Trophoblast cell (in vitro differentiated cells and primary cell): ENCODE data around the gene ARMH2. TPM values are rescaled to one million over a fixed set of nuclear protein-coding genes. Genes with fewer than 3 reads are reported as not detected.
A peak's percentile ranks its signal among the peaks of the same experiment; 100 is the strongest.

Experiments
- DNase-seq, 2 donors: peaks; one replicate each; pipeline ENCODE4 v3.0.0-alpha.2; 2016
- H2AFZ ChIP-seq: 2 replicates; pipeline ENCODE4 v1.6.1; 2013; ENCODE audit warnings: low read length, moderate library complexity, mild to moderate bottlenecking; ENCODE audit not compliant: insufficient read depth, poor library complexity
- H2AK5ac ChIP-seq: 2 replicates; pipeline ENCODE4 v1.6.1; 2013; ENCODE audit warnings: mild to moderate bottlenecking, low read length
- H2BK120ac ChIP-seq: 2 replicates; pipeline ENCODE4 v1.6.1; 2013; ENCODE audit warnings: low read length, mild to moderate bottlenecking, moderate library complexity; ENCODE audit not compliant: insufficient read depth, poor library complexity
- H2BK12ac ChIP-seq: 2 replicates; pipeline ENCODE4 v1.6.1; 2013; ENCODE audit warnings: mild to moderate bottlenecking, low read length, moderate library complexity
- H2BK5ac ChIP-seq: 2 replicates; pipeline ENCODE4 v1.6.1; 2013; ENCODE audit warnings: low read length, low read depth, moderate library complexity, mild to moderate bottlenecking; ENCODE audit not compliant: poor library complexity
- H3K14ac ChIP-seq: 2 replicates; pipeline ENCODE4 v1.6.1; 2013; ENCODE audit warnings: mild to moderate bottlenecking, low read length
- H3K18ac ChIP-seq: 2 replicates; pipeline ENCODE4 v1.6.1; 2013; ENCODE audit warnings: mild to moderate bottlenecking, low read length
- H3K23ac ChIP-seq: 2 replicates; pipeline ENCODE4 v1.6.1; 2013; ENCODE audit warnings: low read length
- H3K27ac ChIP-seq: 2 replicates; pipeline ENCODE4 v1.5.1; 2013; ENCODE audit warnings: low read depth, mild to moderate bottlenecking, inconsistent platforms, low read length, moderate library complexity
- H3K27me3 ChIP-seq: 2 replicates; pipeline ENCODE4 v1.6.1; 2013; ENCODE audit warnings: inconsistent platforms, mild to moderate bottlenecking, low read length, moderate library complexity; ENCODE audit not compliant: insufficient read depth
- H3K36me3 ChIP-seq, 2 experiments: 1 replicate in 1 of 2; 2 replicates in 1 of 2; pipeline ENCODE4 v1.6.1; 2013; ENCODE audit warnings: low read length in 2 of 2, mild to moderate bottlenecking in 2 of 2, moderate library complexity in 1 of 2; ENCODE audit not compliant: insufficient read depth in 2 of 2, control insufficient read depth in 1 of 2
- H3K4ac ChIP-seq: 2 replicates; pipeline ENCODE4 v1.6.1; 2013; ENCODE audit warnings: low read depth, mild to moderate bottlenecking, low read length, moderate library complexity
- H3K4me1 ChIP-seq, 2 experiments: 1 replicate in 1 of 2; 2 replicates in 1 of 2; pipeline ENCODE4 v1.6.1; 2013; ENCODE audit warnings: low read length in 2 of 2, mild to moderate bottlenecking in 2 of 2, moderate library complexity in 1 of 2; ENCODE audit not compliant: insufficient read depth in 2 of 2, control insufficient read depth in 1 of 2
- H3K4me2 ChIP-seq: 2 replicates; pipeline ENCODE4 v1.6.1; 2013; ENCODE audit warnings: inconsistent platforms, mild to moderate bottlenecking, low read length, moderate library complexity
- H3K4me3 ChIP-seq: 2 replicates; pipeline ENCODE4 v1.5.1; 2013; ENCODE audit warnings: mild to moderate bottlenecking, low read depth, low read length, inconsistent platforms
- H3K79me1 ChIP-seq: one replicate; pipeline ENCODE4 v1.6.1; 2013; ENCODE audit warnings: low read length
- H3K79me2 ChIP-seq: 2 replicates; pipeline ENCODE4 v1.6.1; 2013; ENCODE audit warnings: low read length, mild to moderate bottlenecking; ENCODE audit not compliant: control insufficient read depth, insufficient read depth, poor library complexity
- H3K9ac ChIP-seq: 2 replicates; pipeline ENCODE4 v1.6.1; 2013; ENCODE audit warnings: mild to moderate bottlenecking, low read length
- H3K9me3 ChIP-seq: 2 replicates; pipeline ENCODE4 v1.6.1; 2013; ENCODE audit warnings: low read depth, mild to moderate bottlenecking, control low read depth, inconsistent platforms, low read length; ENCODE audit not compliant: insufficient read depth
- H4K12ac ChIP-seq: 2 replicates; pipeline ENCODE4 v1.6.1; 2013; ENCODE audit warnings: low read depth, mild to moderate bottlenecking, low read length, moderate library complexity
- H4K8ac ChIP-seq: 2 replicates; pipeline ENCODE4 v1.6.1; 2013; ENCODE audit warnings: low read depth, mild to moderate bottlenecking, low read length, moderate library complexity
- H4K91ac ChIP-seq: one replicate; pipeline ENCODE4 v1.6.1; 2013; ENCODE audit warnings: low read depth, mild to moderate bottlenecking, low read length, moderate library complexity
- WGBS: extraction: QIAGEN DNeasy Blood & Tissue Kit; methylation state at CpG from one replicate; pipeline ENCODE4 v1.1.7; 2013; ENCODE audit warnings: missing lambda C conversion rate; ENCODE audit not compliant: insufficient read length, insufficient coverage; ENCODE audit errors: extremely low coverage; 5-methylcytosine and 5-hydroxymethylcytosine counted together
- polyA plus RNA-seq: library from polyadenylated mRNA; stranded (reverse); fragments of 200-250 nt; gene quantifications from 2 replicates; pipeline ENCODE4 v1.2.3, GENCODE V29; 2013

ARMH2 gene
- polyA plus RNA-seq, result 0.07 TPM in 1 of 2 replicates, not detected in the other

GRCh38 chr6:24798740-24799540 is at the start of gene ARMH2:
TSS of gene ARMH2 (minus strand) at chr6:24798917. CDS start at chr6:24798857, 60 bp downstream.
- no peaks in the 10 kb centered on the region for H3K27me3 ChIP-seq
- H4K12ac ChIP-seq, result no peak within 1 kb of the TSS
- H3K14ac ChIP-seq, result no peak within 1 kb of the TSS
- H3K4ac ChIP-seq, result no peak within 1 kb of the TSS
- peaks cover 4 to 7% of the 10 kb centered on the region in 2 experiments for H3K4me1 ChIP-seq
- no peak within 1 kb of the TSS for H3K23ac ChIP-seq
- H4K8ac ChIP-seq, result no peak within 1 kb of the TSS
- peak; percentile 2 to 69 for DNase-seq
- H2BK12ac ChIP-seq, result no peak within 1 kb of the TSS
- WGBS, result no CpG with 5 or more reads among the region's 13 CpGs
- no peaks in the 10 kb centered on the region for H3K36me3 ChIP-seq
- H2BK5ac ChIP-seq, result no peak within 1 kb of the TSS
- H3K9ac ChIP-seq, result no peak within 1 kb of the TSS
- no peak within 1 kb of the TSS for H3K4me2 ChIP-seq
- no peak within 1 kb of the TSS for H3K27ac ChIP-seq
- H2AFZ ChIP-seq, result no peak within 1 kb of the TSS
- no peak within 1 kb of the TSS for H2AK5ac ChIP-seq
- H3K4me3 ChIP-seq, result no peak within 1 kb of the TSS
- no peaks in the 10 kb centered on the region for H3K79me1 ChIP-seq
- H3K18ac ChIP-seq, result no peak within 1 kb of the TSS
- no peaks in the 10 kb centered on the region for H3K9me3 ChIP-seq
- H3K79me2 ChIP-seq, result no peaks in the 10 kb centered on the region
- H2BK120ac ChIP-seq, result no peak within 1 kb of the TSS
- no peak within 1 kb of the TSS for H4K91ac ChIP-seq

GRCh38 chr6:24848461-24848860 is 49.7 kb upstream of the ARMH2 start:
- Histone ChIP-seq H2BK12ac (no peak overlapping the region), H3K14ac (no peak overlapping the region), H3K4me3 (no peak overlapping the region), H3K27me3 (no peaks in the 10 kb centered on the region), H3K9me3 (no peaks in the 10 kb centered on the region), H4K8ac (no peak overlapping the region), H2AFZ (no peak overlapping the region), H2BK120ac (no peak overlapping the region), H3K79me2 (no peaks in the 10 kb centered on the region), H4K91ac (no peak overlapping the region), H3K4me2 (no peak overlapping the region), H3K23ac (no peak overlapping the region), H3K4me1 (no peaks in the 10 kb centered on the region), H2BK5ac (no peak overlapping the region), H3K4ac (no peak overlapping the region), H3K27ac (no peak overlapping the region), H4K12ac (no peak overlapping the region), H3K36me3 (peaks cover 27 to 43% of the 10 kb centered on the region in 2 experiments), H3K79me1 (no peaks in the 10 kb centered on the region), H3K18ac (no peak overlapping the region), H3K9ac (no peak overlapping the region), H2AK5ac (no peak overlapping the region)
- DNase-seq, result no peak
- no CpG with 5 or more reads among the region's 4 CpGs for WGBS

GRCh38 chr6:24847402-24847801 is 48.7 kb upstream of the ARMH2 start:
- no peaks in the 10 kb centered on the region for H3K79me2 ChIP-seq

GRCh38 chr6:24845578-24845977 is 46.9 kb upstream of the ARMH2 start:
- H4K12ac ChIP-seq, result no peak overlapping the region
- no peak overlapping the region for H2BK120ac ChIP-seq
- H3K23ac ChIP-seq, result no peak overlapping the region
- H4K91ac ChIP-seq, result no peak overlapping the region
- H3K79me2 ChIP-seq, result no peaks in the 10 kb centered on the region
- no peaks in the 10 kb centered on the region for H3K27me3 ChIP-seq
- H3K79me1 ChIP-seq, result no peaks in the 10 kb centered on the region
- H4K8ac ChIP-seq, result no peak overlapping the region
- peaks cover 1% of the 10 kb centered on the region for H3K9me3 ChIP-seq
- peaks cover 38 to 49% of the 10 kb centered on the region in 2 experiments for H3K36me3 ChIP-seq
- H2AFZ ChIP-seq, result no peak overlapping the region
- no CpG with 5 or more reads among the region's 4 CpGs for WGBS
- H3K4me3 ChIP-seq, result no peak overlapping the region
- H3K4me1 ChIP-seq, result no peaks in the 10 kb centered on the region
- H3K14ac ChIP-seq, result no peak overlapping the region
- no peak overlapping the region for H2AK5ac ChIP-seq
- H3K4me2 ChIP-seq, result no peak overlapping the region
- no peak overlapping the region for H3K18ac ChIP-seq
- no peak for DNase-seq
- no peak overlapping the region for H2BK12ac ChIP-seq
- no peak overlapping the region for H2BK5ac ChIP-seq
- H3K9ac ChIP-seq, result no peak overlapping the region
- no peak overlapping the region for H3K27ac ChIP-seq
- no peak overlapping the region for H3K4ac ChIP-seq

More at GRCh38 chr6:24847402-24847801, 48.7 kb upstream of the ARMH2 start:
- Histone ChIP-seq H4K12ac (no peak overlapping the region), H3K4me3 (no peak overlapping the region), H2AFZ (no peak overlapping the region), H3K18ac (no peak overlapping the region), H2AK5ac (no peak overlapping the region), H3K9me3 (peaks cover 1% of the 10 kb centered on the region), H3K36me3 (peaks cover 33 to 46% of the 10 kb centered on the region in 2 experiments), H3K4ac (no peak overlapping the region), H3K27me3 (no peaks in the 10 kb centered on the region), H4K91ac (no peak overlapping the region), H3K9ac (no peak overlapping the region), H2BK12ac (no peak overlapping the region), H3K4me1 (no peaks in the 10 kb centered on the region), H4K8ac (no peak overlapping the region), H3K79me1 (no peaks in the 10 kb centered on the region), H2BK5ac (no peak overlapping the region), H3K23ac (peak overlapping the region; percentile 54), H3K27ac (no peak overlapping the region), H3K4me2 (no peak overlapping the region), H3K14ac (no peak overlapping the region), H2BK120ac (no peak overlapping the region)
- WGBS, result no CpG with 5 or more reads among the region's 7 CpGs
- DNase-seq, result no peak
